PFSK-1 (cell line): Measurements from ENCODE around the gene NAALADL2.

ENCODE experiments used
- POLR2AphosphoS5 ChIP-seq: IDR thresholded peaks from 2 replicates; pipeline ENCODE4 v1.6.1; 2012; ENCODE audit warnings: low read depth, mild to moderate bottlenecking, control low read depth, low read length, moderate library complexity
- REST ChIP-seq, 2 experiments: IDR thresholded peaks; 2 replicates each; pipeline versions ENCODE4 v1.6.1 to v1.8.0; 2011 to 2012; ENCODE audit warnings: low read depth in 2 of 2, low read length in 2 of 2, control low read depth in 1 of 2, inconsistent platforms in 1 of 2, mild to moderate bottlenecking in 1 of 2, moderate library complexity in 1 of 2; ENCODE audit not compliant: insufficient read depth in 1 of 2
- SIN3A ChIP-seq: IDR thresholded peaks from 2 replicates; pipeline ENCODE4 v1.6.1; 2012; ENCODE audit warnings: mild to moderate bottlenecking, low read length, moderate library complexity, borderline replicate concordance; ENCODE audit not compliant: insufficient read depth
- TAF1 ChIP-seq: IDR thresholded peaks from 2 replicates; pipeline ENCODE4 v1.6.1; 2012; ENCODE audit warnings: low read length, control low read depth, borderline replicate concordance; ENCODE audit not compliant: insufficient read depth

GRCh38 chr3:175153595-175153994 is 294.5 kb downstream of the NAALADL2 start:
- TF ChIP-seq TAF1 = no peak
- no peak for TF ChIP-seq REST (IDR thresholded peaks at IDR 0.05; ENCODE audit: insufficient read depth in 1 of 2, low read depth in 2 of 2, low read length in 2 of 2)
- no peak for TF ChIP-seq SIN3A
- TF ChIP-seq POLR2AphosphoS5 = no peak
